ENCODE measurements around the gene ACTL7B.
"Not testable (repeated sequence)": the region's sequence is repeated elsewhere in the genome, so short reads cannot be mapped to it uniquely, and the experiment has no call there.

Gene ACTL7B

GRCh38 chr9:108897324-108898096, 41.7 kb upstream of the ACTL7B start:
- H3K36me3 ChIP-seq, result peaks cover 77% of the 10 kb centered on the region

GRCh38 chr9:108894225-108894997, 38.6 kb upstream of the ACTL7B start:
- no peaks in the 10 kb centered on the region for H3K9me3 ChIP-seq
- peaks cover 80% of the 10 kb centered on the region for H3K36me3 ChIP-seq
- H3K4me3 ChIP-seq (ENCODE audit: low read depth, low read length), result no peak overlapping the region
- H3K27me3 ChIP-seq, result no peaks in the 10 kb centered on the region
- no peaks in the 10 kb centered on the region for H3K4me1 ChIP-seq
- no peak for TF ChIP-seq CTCF (IDR thresholded peaks at IDR 0.05; ENCODE audit: low read depth, low read length)
- no peak for DNase-seq

More at GRCh38 chr9:108897324-108898096, 41.7 kb upstream of the ACTL7B start:
- DNase-seq, result no peak
- Histone ChIP-seq H3K27me3 (no peaks in the 10 kb centered on the region), H3K9me3 (no peaks in the 10 kb centered on the region), H3K4me3 (ENCODE audit: low read depth, low read length) (no peak overlapping the region), H3K4me1 (no peaks in the 10 kb centered on the region)
- TF ChIP-seq CTCF (IDR thresholded peaks at IDR 0.05; ENCODE audit: low read depth, low read length), result no peak

- Histone ChIP-seq H3K4me3 (ENCODE audit: low read depth, low read length) (no peak overlapping the region), H3K36me3 (peaks cover 67% of the 10 kb centered on the region), H3K9me3 (no peaks in the 10 kb centered on the region), H3K4me1 (peaks cover 4% of the 10 kb centered on the region; the same call in 1 of the 2 replicates), H3K27me3 (no peaks in the 10 kb centered on the region)
- DNase-seq, result no peak
- TF ChIP-seq CTCF (IDR thresholded peaks at IDR 0.05; ENCODE audit: low read depth, low read length), result peak; percentile 31; the same call in 1 of the 2 replicates
These were observed 33.9 kb upstream of the ACTL7B start for GRCh38 chr9:108889649-108890067.

- DNase-seq; H3K4me1 ChIP-seq; H3K27me3 ChIP-seq; H3K4me3 ChIP-seq (ENCODE audit: low read depth, low read length); H3K9me3 ChIP-seq: not testable (repeated sequence)
- peaks cover 47% of the 10 kb centered on the region for H3K36me3 ChIP-seq
These were observed 30.9 kb upstream of the ACTL7B start for GRCh38 chr9:108886594-108887271.

- H3K4me1 ChIP-seq, result peaks cover 4% of the 10 kb centered on the region; the same call in 1 of the 2 replicates
- no peak overlapping the region for H3K4me3 ChIP-seq (ENCODE audit: low read depth, low read length)
- H3K27me3 ChIP-seq, result no peaks in the 10 kb centered on the region
- peaks cover 39% of the 10 kb centered on the region for H3K36me3 ChIP-seq
- no peak for TF ChIP-seq CTCF (IDR thresholded peaks at IDR 0.05; ENCODE audit: low read depth, low read length)
- DNase-seq, result peak; percentile 60
- no peaks in the 10 kb centered on the region for H3K9me3 ChIP-seq
These were observed 30.0 kb upstream of the ACTL7B start for GRCh38 chr9:108885643-108886348.

- H3K36me3 ChIP-seq, result peaks cover 39% of the 10 kb centered on the region
- no peak for TF ChIP-seq CTCF (IDR thresholded peaks at IDR 0.05; ENCODE audit: low read depth, low read length)
- DNase-seq, result no peak
- peaks cover 4% of the 10 kb centered on the region; the same call in 1 of the 2 replicates for H3K4me1 ChIP-seq
- H3K4me3 ChIP-seq (ENCODE audit: low read depth, low read length), result no peak overlapping the region
- no peaks in the 10 kb centered on the region for H3K9me3 ChIP-seq
- H3K27me3 ChIP-seq, result no peaks in the 10 kb centered on the region
These were observed 28.9 kb upstream of the ACTL7B start for GRCh38 chr9:108884701-108885100.
